Transverse colon (tissue), 4 donors: Measurements from ENCODE around the gene DAAM1.

ENCODE experiments used
- EP300 ChIP-seq: sonication (generic); formaldehyde crosslinking; IDR thresholded peaks from one replicate; pipeline ENCODE4 v1.6.1; 2017; ENCODE audit warnings: antibody characterized with exemption, low read depth
- POLR2A ChIP-seq: fragments of 450-650 bp; IDR thresholded peaks from one replicate; pipeline ENCODE4 v1.6.1; 2016; ENCODE audit warnings: antibody characterized with exemption, mild to moderate bottlenecking, moderate library complexity
- POLR2AphosphoS5 ChIP-seq, 3 donors: sonication (generic); formaldehyde crosslinking; IDR thresholded peaks; one replicate each; pipeline ENCODE4 v1.6.1; 2016; ENCODE audit warnings: antibody characterized with exemption in 3 of 3
- TF ChIP-seq, protein P1 (sequence below), 5 experiments: fragments of 200-600 bp in 3 of 5; fragments of 450-650 bp in 2 of 5; sonication (generic) in 3 of 5; IDR thresholded peaks; 1 replicate in 2 of 5; 2 replicates in 3 of 5; pipeline ENCODE4 v1.5.1; 2016 to 2017; ENCODE audit warnings: antibody characterized with exemption in 5 of 5, inconsistent platforms in 3 of 5, mild to moderate bottlenecking in 2 of 5, moderate library complexity in 1 of 5

DNA sequence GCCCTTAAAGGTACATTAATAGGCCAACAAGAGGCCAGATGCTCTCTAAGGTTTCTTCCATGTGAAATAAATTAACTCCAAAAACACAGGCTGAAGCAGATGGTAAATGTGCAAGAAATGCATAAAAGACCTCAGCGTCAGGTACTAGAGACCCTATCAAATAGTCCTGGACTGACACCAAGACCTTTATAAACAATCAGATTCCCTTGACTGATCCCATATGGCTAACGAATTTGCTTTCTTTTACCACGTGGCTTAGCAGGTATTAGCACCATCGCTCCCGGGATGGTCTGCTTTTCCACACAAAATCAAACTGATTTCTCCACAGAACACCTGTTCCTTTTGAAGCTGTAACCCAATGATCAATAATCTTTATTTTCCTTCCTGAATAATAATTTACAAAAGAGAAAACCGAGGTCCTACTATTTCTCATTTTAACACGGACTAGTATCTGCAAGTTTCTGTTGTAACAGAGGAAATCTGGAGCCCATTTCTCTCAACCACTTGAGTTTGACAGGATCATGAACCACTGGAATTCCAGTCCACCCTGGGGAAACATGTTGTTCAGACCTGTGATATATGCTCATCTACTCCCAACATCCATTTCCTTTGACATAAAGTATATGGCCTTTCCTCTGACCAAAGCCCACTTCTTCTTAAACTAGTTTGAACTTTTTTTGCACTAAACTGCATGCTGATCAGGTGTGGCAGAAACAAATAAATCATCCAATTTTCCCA lies 48.2 kb upstream of the DAAM1 start:
- TF ChIP-seq, protein P1, sequence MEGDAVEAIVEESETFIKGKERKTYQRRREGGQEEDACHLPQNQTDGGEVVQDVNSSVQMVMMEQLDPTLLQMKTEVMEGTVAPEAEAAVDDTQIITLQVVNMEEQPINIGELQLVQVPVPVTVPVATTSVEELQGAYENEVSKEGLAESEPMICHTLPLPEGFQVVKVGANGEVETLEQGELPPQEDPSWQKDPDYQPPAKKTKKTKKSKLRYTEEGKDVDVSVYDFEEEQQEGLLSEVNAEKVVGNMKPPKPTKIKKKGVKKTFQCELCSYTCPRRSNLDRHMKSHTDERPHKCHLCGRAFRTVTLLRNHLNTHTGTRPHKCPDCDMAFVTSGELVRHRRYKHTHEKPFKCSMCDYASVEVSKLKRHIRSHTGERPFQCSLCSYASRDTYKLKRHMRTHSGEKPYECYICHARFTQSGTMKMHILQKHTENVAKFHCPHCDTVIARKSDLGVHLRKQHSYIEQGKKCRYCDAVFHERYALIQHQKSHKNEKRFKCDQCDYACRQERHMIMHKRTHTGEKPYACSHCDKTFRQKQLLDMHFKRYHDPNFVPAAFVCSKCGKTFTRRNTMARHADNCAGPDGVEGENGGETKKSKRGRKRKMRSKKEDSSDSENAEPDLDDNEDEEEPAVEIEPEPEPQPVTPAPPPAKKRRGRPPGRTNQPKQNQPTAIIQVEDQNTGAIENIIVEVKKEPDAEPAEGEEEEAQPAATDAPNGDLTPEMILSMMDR (IDR thresholded peaks at IDR 0.05), result no peak
- TF ChIP-seq POLR2A (no peak), EP300 (no peak), POLR2AphosphoS5 (IDR thresholded peaks at IDR 0.05) (no peak)
